ENCODE measurements around the gene CACNA1I.

Gene CACNA1I

GRCh38 chr22:39537975-39538374, 32.6 kb upstream of the CACNA1I start:
- H3K27ac ChIP-seq: no peak overlapping the region
- TF ChIP-seq ZFX (IDR thresholded peaks at IDR 0.05; ENCODE audit: borderline replicate concordance): no peak
- TF ChIP-seq, protein P1, sequence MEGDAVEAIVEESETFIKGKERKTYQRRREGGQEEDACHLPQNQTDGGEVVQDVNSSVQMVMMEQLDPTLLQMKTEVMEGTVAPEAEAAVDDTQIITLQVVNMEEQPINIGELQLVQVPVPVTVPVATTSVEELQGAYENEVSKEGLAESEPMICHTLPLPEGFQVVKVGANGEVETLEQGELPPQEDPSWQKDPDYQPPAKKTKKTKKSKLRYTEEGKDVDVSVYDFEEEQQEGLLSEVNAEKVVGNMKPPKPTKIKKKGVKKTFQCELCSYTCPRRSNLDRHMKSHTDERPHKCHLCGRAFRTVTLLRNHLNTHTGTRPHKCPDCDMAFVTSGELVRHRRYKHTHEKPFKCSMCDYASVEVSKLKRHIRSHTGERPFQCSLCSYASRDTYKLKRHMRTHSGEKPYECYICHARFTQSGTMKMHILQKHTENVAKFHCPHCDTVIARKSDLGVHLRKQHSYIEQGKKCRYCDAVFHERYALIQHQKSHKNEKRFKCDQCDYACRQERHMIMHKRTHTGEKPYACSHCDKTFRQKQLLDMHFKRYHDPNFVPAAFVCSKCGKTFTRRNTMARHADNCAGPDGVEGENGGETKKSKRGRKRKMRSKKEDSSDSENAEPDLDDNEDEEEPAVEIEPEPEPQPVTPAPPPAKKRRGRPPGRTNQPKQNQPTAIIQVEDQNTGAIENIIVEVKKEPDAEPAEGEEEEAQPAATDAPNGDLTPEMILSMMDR (IDR thresholded peaks at IDR 0.05): no peak

DNA sequence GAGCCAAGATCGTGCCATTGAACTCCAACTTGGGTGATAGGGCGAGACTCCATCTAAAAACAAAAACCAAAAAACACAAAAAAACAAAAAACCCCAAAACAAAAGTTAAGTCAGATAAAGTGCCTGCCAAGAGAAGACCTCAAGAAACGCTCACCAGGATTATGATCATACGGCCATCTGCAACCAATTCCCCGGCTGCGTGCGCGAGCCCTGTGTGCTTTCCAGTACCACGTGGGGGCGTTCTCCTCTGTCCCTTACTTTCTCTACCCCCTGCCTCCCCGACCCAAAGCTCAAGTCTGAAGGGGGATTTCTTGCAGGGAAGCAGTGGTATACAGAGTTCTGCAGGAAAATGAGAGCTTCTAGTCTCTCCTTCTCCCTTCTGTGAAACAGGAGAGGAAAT, 27.5 kb upstream of the CACNA1I start:
- TF ChIP-seq ZFX (IDR thresholded peaks at IDR 0.05; ENCODE audit: borderline replicate concordance): no peak
- TF ChIP-seq, protein P1 (IDR thresholded peaks at IDR 0.05): peak; percentile 74
- H3K27ac ChIP-seq: no peak overlapping the region

GRCh38 chr22:39545386-39546365, 24.9 kb upstream of the CACNA1I start:
- no peak overlapping the region for H3K27ac ChIP-seq
- TF ChIP-seq, protein P1 (IDR thresholded peaks at IDR 0.05): no peak

GRCh38 chr22:39546889-39547586, 23.5 kb upstream of the CACNA1I start:
- H3K27ac ChIP-seq: no peak overlapping the region
- TF ChIP-seq, protein P1 (IDR thresholded peaks at IDR 0.05): no peak
- no peak for TF ChIP-seq ZFX (IDR thresholded peaks at IDR 0.05; ENCODE audit: borderline replicate concordance)

- TF ChIP-seq ZFX (IDR thresholded peaks at IDR 0.05; ENCODE audit: borderline replicate concordance): no peak
- TF ChIP-seq, protein P1 (IDR thresholded peaks at IDR 0.05): no peak
- H3K27ac ChIP-seq: no peak overlapping the region
Measured at GRCh38 chr22:39547587-39547947, 23.0 kb upstream of the CACNA1I start.

GRCh38 chr22:39553429-39553828, 17.1 kb upstream of the CACNA1I start:
- H3K27ac ChIP-seq: no peak overlapping the region
- TF ChIP-seq, protein P1 (IDR thresholded peaks at IDR 0.05): no peak
- no peak for TF ChIP-seq ZFX (IDR thresholded peaks at IDR 0.05; ENCODE audit: borderline replicate concordance)

DNA sequence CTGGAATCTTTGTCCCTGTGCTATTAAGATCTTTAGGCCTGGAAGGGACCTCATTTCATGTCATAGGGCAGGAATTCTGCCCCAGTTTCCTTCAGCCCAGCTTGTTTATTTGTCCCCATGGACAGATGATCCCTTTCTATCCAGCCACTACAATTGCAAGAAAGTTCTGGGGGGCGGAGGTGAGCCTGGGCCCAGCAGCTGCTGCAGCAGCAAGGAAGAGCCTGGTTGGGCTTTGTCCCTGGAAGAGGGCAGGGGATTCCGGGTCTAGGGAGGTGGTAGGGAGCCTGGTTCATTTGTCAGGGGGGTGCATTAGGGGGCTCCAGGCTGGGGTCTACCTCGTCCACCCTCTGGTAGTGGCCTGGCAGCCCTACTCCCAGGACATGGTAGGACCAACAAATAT, 16.4 kb upstream of the CACNA1I start:
- no peak overlapping the region for H3K27ac ChIP-seq
- TF ChIP-seq, protein P1 (IDR thresholded peaks at IDR 0.05): no peak
- TF ChIP-seq ZFX (IDR thresholded peaks at IDR 0.05; ENCODE audit: borderline replicate concordance): no peak

Measured in 22Rv1 (cell line).